Sigmoid colon (tissue), 4 donors: ENCODE data around the gene S100A3.

ENCODE experiments used
- POLR2A ChIP-seq, 2 donors: fragments of 450-650 bp; IDR thresholded peaks; one replicate each; pipeline ENCODE4 v1.6.1; 2016; ENCODE audit warnings: antibody characterized with exemption in 2 of 2, mild to moderate bottlenecking in 2 of 2, moderate library complexity in 2 of 2
- POLR2AphosphoS5 ChIP-seq, 4 donors: sonication (generic); formaldehyde crosslinking; IDR thresholded peaks; one replicate each; pipeline ENCODE4 v1.6.1; 2017; ENCODE audit warnings: antibody characterized with exemption in 4 of 4
- TF ChIP-seq, protein P1 (sequence below), 4 experiments: fragments of 450-650 bp in 3 of 4; fragments of 200-600 bp in 1 of 4; IDR thresholded peaks; one replicate each; pipeline ENCODE4 v1.5.1; 2016 to 2019; ENCODE audit warnings: antibody characterized with exemption in 4 of 4, mild to moderate bottlenecking in 3 of 4, moderate library complexity in 2 of 4

DNA sequence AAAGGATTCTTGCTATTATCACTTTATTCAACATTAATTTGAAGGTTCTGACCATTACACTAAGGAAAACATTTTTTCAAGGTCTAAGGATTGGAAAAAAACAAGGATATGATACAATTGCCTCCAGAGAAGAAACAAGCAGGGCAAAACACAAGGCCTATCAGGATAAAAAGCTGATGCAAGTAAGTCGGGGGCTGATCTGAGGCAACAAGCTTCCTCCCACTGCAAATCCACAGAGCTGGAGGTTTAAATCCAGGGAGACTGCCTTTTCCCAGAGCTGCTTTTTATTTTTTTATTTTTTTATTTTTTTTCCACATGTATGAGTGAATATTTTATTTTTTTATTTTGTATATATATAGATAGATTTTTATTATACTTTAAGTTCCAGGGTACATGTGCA lies 35.9 kb upstream of the S100A3 start:
- TF ChIP-seq POLR2A (IDR thresholded peaks at IDR 0.05) (no peak), POLR2AphosphoS5 (IDR thresholded peaks at IDR 0.05) (no peak)
- TF ChIP-seq, protein P1, sequence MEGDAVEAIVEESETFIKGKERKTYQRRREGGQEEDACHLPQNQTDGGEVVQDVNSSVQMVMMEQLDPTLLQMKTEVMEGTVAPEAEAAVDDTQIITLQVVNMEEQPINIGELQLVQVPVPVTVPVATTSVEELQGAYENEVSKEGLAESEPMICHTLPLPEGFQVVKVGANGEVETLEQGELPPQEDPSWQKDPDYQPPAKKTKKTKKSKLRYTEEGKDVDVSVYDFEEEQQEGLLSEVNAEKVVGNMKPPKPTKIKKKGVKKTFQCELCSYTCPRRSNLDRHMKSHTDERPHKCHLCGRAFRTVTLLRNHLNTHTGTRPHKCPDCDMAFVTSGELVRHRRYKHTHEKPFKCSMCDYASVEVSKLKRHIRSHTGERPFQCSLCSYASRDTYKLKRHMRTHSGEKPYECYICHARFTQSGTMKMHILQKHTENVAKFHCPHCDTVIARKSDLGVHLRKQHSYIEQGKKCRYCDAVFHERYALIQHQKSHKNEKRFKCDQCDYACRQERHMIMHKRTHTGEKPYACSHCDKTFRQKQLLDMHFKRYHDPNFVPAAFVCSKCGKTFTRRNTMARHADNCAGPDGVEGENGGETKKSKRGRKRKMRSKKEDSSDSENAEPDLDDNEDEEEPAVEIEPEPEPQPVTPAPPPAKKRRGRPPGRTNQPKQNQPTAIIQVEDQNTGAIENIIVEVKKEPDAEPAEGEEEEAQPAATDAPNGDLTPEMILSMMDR (IDR thresholded peaks at IDR 0.05), result no peak
